Liver (tissue), 9 donors: ENCODE data around the gene MYO5C. TPM values are rescaled to one million over a fixed set of nuclear protein-coding genes. Genes with fewer than 3 reads are reported as not detected.

Source experiments
- DNase-seq: peaks from one replicate; pipeline ENCODE4 v3.0.0-alpha.2; 2017; ENCODE audit warnings: low spot score
- H3K27ac ChIP-seq, 2 donors: one replicate each; pipeline ENCODE4 v1.7.0; 2013; ENCODE audit warnings: inconsistent platforms in 2 of 2, low read length in 2 of 2, control low read depth in 1 of 2, low read depth in 1 of 2, mild to moderate bottlenecking in 1 of 2
- H3K27me3 ChIP-seq, 4 donors: one replicate each; pipeline versions ENCODE4 v1.6.1 to v1.7.0; 2013; ENCODE audit warnings: low read length in 3 of 4, inconsistent platforms in 1 of 4, mild to moderate bottlenecking in 1 of 4, moderate library complexity in 1 of 4; ENCODE audit not compliant: control insufficient read depth in 4 of 4, insufficient read depth in 4 of 4
- H3K36me3 ChIP-seq, 4 donors: one replicate each; pipeline versions ENCODE4 v1.6.1 to v1.7.0; 2013; ENCODE audit warnings: low read length in 3 of 4, mild to moderate bottlenecking in 3 of 4, low read depth in 1 of 4, moderate library complexity in 1 of 4; ENCODE audit not compliant: control insufficient read depth in 4 of 4, insufficient read depth in 3 of 4
- H3K4me1 ChIP-seq, 4 donors: one replicate each; pipeline versions ENCODE4 v1.6.1 to v1.7.0; 2013; ENCODE audit warnings: low read length in 3 of 4, mild to moderate bottlenecking in 3 of 4, moderate library complexity in 1 of 4; ENCODE audit not compliant: control insufficient read depth in 4 of 4, insufficient read depth in 4 of 4
- H3K4me3 ChIP-seq, 3 donors: one replicate each; pipeline versions ENCODE4 v1.6.1 to v1.7.0; 2013; ENCODE audit warnings: low read length in 3 of 3, control low read depth in 1 of 3, low read depth in 1 of 3, mild to moderate bottlenecking in 1 of 3
- H3K9ac ChIP-seq, 2 donors: one replicate each; pipeline ENCODE4 v1.7.0; 2013; ENCODE audit warnings: low read length in 2 of 2, mild to moderate bottlenecking in 2 of 2, moderate library complexity in 2 of 2, control low read depth in 1 of 2, low read depth in 1 of 2
- H3K9me3 ChIP-seq, 4 donors: one replicate each; pipeline versions ENCODE4 v1.6.1 to v1.7.0; 2013; ENCODE audit warnings: low read length in 3 of 4; ENCODE audit not compliant: control insufficient read depth in 4 of 4
- FOXA1 ChIP-seq: IDR thresholded peaks from 2 replicates; pipeline ENCODE4 v1.6.1; 2016; ENCODE audit warnings: antibody characterized with exemption
- FOXA2 ChIP-seq: IDR thresholded peaks from 2 replicates; pipeline ENCODE4 v1.6.1; 2016; ENCODE audit warnings: antibody characterized with exemption
- HNF4A ChIP-seq, 2 donors: conservative IDR thresholded peaks; 2 replicates each; pipeline ENCODE4 v1.6.1; 2016; ENCODE audit warnings: antibody characterized with exemption in 2 of 2, mild to moderate bottlenecking in 2 of 2
- HNF4G ChIP-seq: IDR thresholded peaks from 2 replicates; pipeline ENCODE4 v1.6.1; 2016; ENCODE audit warnings: antibody characterized with exemption
- JUND ChIP-seq, 2 donors: IDR thresholded peaks; 2 replicates each; pipeline ENCODE4 v1.6.1; 2016; ENCODE audit warnings: antibody characterized with exemption in 2 of 2
- RXRA ChIP-seq, 2 donors: IDR thresholded peaks; 2 replicates each; pipeline ENCODE4 v1.6.1; 2017 to 2018; ENCODE audit warnings: antibody characterized with exemption in 2 of 2, mild to moderate bottlenecking in 1 of 2
- SP1 ChIP-seq: IDR thresholded peaks from 2 replicates; pipeline ENCODE4 v1.6.1; 2018; ENCODE audit warnings: antibody characterized with exemption, mild to moderate bottlenecking
- TAF1 ChIP-seq: conservative IDR thresholded peaks from 2 replicates; pipeline ENCODE4 v1.6.1; 2016; ENCODE audit warnings: antibody characterized with exemption, mild to moderate bottlenecking
- YY1 ChIP-seq: IDR thresholded peaks from 2 replicates; pipeline ENCODE4 v1.6.1; 2016; ENCODE audit warnings: antibody characterized with exemption, mild to moderate bottlenecking
- WGBS: extraction: QIAGEN DNeasy Blood & Tissue Kit; methylation state at CpG from one replicate; pipeline ENCODE4 v1.1.7; 2013; 5-methylcytosine and 5-hydroxymethylcytosine counted together
- polyA plus RNA-seq, 2 donors: library from polyadenylated mRNA; stranded (reverse) in 1 of 2; unstranded in 1 of 2; fragments of 200-250 nt in 1 of 2; fragments of >200 nt in 1 of 2; fragmentation: Nextera tagmentation in 1 of 2; extraction: Ambion mirVana in 1 of 2; gene quantifications; one replicate each; pipeline versions ENCODE4 v1.2.1 to v1.2.3, GENCODE V29; 2013 to 2015
- total RNA-seq, 2 donors: library from RNA; depleted of rRNA; stranded (reverse); fragments of >200 nt; gene quantifications; one replicate each; pipeline ENCODE4 v1.2.3, GENCODE V29; 2014
- TF ChIP-seq, protein P1 (sequence below): IDR thresholded peaks from 2 replicates; pipeline ENCODE4 v1.6.1; 2016; ENCODE audit warnings: antibody characterized with exemption
- TF ChIP-seq, protein P2 (sequence below): fragments of 150-350 bp; IDR thresholded peaks from 2 replicates; pipeline ENCODE4 v1.5.1; 2017; ENCODE audit warnings: improper control_type of control experiment, low read depth, low read length; ENCODE audit not compliant: missing input control
- TF ChIP-seq, protein P3 (sequence below): IDR thresholded peaks from 2 replicates; pipeline ENCODE4 v1.6.1; 2016; ENCODE audit warnings: antibody characterized with exemption, mild to moderate bottlenecking
- TF ChIP-seq, protein P4 (sequence below): IDR thresholded peaks from 2 replicates; pipeline ENCODE4 v1.6.1; 2016; ENCODE audit warnings: antibody characterized with exemption
- donor health status: healthy.
- donor health status: healthy.
- donor health status: healthy.
- donor health status: healthy.
- donor health status: healthy.

The MYO5C gene
- total and polyA plus RNA-seq, 4 donors: 1.9 to 8.6 (median 3.0) TPM

DNA sequence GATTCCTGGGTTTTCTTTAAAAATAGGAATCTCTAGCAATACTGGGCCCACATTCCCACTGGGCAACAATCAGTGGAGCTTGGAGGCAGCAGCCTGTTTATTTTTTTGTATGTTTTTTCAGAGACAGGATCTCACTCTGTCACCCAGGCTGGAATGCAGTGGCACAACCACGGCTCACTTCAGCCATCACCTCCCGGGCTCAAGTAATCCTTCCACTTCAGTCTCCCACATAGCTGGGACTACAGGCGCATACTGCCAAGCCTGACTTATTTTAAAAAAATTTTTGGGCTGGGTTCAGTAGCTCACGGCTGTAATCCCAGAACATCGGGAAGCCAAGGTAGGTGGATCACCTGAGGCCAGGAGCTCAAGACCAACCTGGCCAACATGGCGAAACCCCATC, 75.4 kb downstream of the MYO5C start:
- DNase-seq: no peak
- H3K27ac ChIP-seq: no peak overlapping the region
- no peaks in the 10 kb centered on the region for H3K9me3 ChIP-seq
- 99% methylated on average over 6 of the region's 6 CpGs for WGBS
- H3K36me3 ChIP-seq: peaks cover 3 to 24% (median 9%) of the 10 kb centered on the region in 4 donors
- no peak overlapping the region for H3K4me3 ChIP-seq
- no peaks in the 10 kb centered on the region for H3K27me3 ChIP-seq
- no peak overlapping the region for H3K9ac ChIP-seq
- no peak for TF ChIP-seq RXRA (IDR thresholded peaks at IDR 0.05)
- no peak for TF ChIP-seq HNF4A (conservative IDR thresholded peaks at IDR 0.05)
- TF ChIP-seq TAF1: no peak
- no peak for TF ChIP-seq SP1
- TF ChIP-seq, protein P1, sequence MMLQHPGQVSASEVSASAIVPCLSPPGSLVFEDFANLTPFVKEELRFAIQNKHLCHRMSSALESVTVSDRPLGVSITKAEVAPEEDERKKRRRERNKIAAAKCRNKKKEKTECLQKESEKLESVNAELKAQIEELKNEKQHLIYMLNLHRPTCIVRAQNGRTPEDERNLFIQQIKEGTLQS: no peak
- no peak for TF ChIP-seq JUND (IDR thresholded peaks at IDR 0.05)
- no peak for TF ChIP-seq YY1
- no peak for TF ChIP-seq FOXA2
- TF ChIP-seq, protein P2, sequence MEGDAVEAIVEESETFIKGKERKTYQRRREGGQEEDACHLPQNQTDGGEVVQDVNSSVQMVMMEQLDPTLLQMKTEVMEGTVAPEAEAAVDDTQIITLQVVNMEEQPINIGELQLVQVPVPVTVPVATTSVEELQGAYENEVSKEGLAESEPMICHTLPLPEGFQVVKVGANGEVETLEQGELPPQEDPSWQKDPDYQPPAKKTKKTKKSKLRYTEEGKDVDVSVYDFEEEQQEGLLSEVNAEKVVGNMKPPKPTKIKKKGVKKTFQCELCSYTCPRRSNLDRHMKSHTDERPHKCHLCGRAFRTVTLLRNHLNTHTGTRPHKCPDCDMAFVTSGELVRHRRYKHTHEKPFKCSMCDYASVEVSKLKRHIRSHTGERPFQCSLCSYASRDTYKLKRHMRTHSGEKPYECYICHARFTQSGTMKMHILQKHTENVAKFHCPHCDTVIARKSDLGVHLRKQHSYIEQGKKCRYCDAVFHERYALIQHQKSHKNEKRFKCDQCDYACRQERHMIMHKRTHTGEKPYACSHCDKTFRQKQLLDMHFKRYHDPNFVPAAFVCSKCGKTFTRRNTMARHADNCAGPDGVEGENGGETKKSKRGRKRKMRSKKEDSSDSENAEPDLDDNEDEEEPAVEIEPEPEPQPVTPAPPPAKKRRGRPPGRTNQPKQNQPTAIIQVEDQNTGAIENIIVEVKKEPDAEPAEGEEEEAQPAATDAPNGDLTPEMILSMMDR: no peak
- TF ChIP-seq, protein P3, sequence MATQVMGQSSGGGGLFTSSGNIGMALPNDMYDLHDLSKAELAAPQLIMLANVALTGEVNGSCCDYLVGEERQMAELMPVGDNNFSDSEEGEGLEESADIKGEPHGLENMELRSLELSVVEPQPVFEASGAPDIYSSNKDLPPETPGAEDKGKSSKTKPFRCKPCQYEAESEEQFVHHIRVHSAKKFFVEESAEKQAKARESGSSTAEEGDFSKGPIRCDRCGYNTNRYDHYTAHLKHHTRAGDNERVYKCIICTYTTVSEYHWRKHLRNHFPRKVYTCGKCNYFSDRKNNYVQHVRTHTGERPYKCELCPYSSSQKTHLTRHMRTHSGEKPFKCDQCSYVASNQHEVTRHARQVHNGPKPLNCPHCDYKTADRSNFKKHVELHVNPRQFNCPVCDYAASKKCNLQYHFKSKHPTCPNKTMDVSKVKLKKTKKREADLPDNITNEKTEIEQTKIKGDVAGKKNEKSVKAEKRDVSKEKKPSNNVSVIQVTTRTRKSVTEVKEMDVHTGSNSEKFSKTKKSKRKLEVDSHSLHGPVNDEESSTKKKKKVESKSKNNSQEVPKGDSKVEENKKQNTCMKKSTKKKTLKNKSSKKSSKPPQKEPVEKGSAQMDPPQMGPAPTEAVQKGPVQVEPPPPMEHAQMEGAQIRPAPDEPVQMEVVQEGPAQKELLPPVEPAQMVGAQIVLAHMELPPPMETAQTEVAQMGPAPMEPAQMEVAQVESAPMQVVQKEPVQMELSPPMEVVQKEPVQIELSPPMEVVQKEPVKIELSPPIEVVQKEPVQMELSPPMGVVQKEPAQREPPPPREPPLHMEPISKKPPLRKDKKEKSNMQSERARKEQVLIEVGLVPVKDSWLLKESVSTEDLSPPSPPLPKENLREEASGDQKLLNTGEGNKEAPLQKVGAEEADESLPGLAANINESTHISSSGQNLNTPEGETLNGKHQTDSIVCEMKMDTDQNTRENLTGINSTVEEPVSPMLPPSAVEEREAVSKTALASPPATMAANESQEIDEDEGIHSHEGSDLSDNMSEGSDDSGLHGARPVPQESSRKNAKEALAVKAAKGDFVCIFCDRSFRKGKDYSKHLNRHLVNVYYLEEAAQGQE: no peak
- TF ChIP-seq HNF4G: no peak
- no peaks in the 10 kb centered on the region for H3K4me1 ChIP-seq

DNA sequence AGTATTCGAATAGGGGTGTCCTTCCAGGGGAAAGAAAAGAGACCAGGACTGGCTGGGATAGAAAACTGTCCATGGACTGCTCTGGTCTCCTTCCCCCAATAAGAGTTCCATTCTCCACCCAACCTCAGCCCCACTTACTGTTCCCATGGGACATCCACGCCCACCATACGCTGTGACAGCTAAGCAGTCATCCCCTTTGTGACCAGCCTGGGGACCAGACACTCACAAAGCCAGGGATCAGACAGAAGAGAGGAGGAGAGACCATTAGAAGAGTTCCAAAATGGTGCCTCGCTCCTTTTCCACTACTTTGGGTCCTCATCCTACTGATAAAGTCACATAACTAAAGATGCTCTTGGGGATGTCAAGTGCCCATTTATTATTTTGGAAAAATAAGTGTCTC, 76.8 kb downstream of the MYO5C start:
- 97% methylated on average over 4 of the region's 4 CpGs for WGBS
- TF ChIP-seq YY1: no peak
- TF ChIP-seq, protein P2: no peak
- no peak for TF ChIP-seq JUND (IDR thresholded peaks at IDR 0.05)
- TF ChIP-seq, protein P4, sequence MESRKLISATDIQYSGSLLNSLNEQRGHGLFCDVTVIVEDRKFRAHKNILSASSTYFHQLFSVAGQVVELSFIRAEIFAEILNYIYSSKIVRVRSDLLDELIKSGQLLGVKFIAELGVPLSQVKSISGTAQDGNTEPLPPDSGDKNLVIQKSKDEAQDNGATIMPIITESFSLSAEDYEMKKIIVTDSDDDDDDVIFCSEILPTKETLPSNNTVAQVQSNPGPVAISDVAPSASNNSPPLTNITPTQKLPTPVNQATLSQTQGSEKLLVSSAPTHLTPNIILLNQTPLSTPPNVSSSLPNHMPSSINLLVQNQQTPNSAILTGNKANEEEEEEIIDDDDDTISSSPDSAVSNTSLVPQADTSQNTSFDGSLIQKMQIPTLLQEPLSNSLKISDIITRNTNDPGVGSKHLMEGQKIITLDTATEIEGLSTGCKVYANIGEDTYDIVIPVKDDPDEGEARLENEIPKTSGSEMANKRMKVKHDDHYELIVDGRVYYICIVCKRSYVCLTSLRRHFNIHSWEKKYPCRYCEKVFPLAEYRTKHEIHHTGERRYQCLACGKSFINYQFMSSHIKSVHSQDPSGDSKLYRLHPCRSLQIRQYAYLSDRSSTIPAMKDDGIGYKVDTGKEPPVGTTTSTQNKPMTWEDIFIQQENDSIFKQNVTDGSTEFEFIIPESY: no peak
- TF ChIP-seq FOXA1: no peak
- TF ChIP-seq, protein P3: no peak
- Histone ChIP-seq H3K27ac (no peak overlapping the region), H3K4me1 (no peaks in the 10 kb centered on the region), H3K9ac (no peak overlapping the region), H3K27me3 (no peaks in the 10 kb centered on the region), H3K4me3 (no peak overlapping the region), H3K9me3 (no peaks in the 10 kb centered on the region), H3K36me3 (peaks cover 3 to 17% (median 9%) of the 10 kb centered on the region in 4 donors)
- no peak for DNase-seq
